ENCODE results near the gene GPA33.
"Not testable (repeated sequence)": the region's sequence is repeated elsewhere in the genome, so short reads cannot be mapped to it uniquely, and the experiment has no call there.

Gene GPA33

DNA sequence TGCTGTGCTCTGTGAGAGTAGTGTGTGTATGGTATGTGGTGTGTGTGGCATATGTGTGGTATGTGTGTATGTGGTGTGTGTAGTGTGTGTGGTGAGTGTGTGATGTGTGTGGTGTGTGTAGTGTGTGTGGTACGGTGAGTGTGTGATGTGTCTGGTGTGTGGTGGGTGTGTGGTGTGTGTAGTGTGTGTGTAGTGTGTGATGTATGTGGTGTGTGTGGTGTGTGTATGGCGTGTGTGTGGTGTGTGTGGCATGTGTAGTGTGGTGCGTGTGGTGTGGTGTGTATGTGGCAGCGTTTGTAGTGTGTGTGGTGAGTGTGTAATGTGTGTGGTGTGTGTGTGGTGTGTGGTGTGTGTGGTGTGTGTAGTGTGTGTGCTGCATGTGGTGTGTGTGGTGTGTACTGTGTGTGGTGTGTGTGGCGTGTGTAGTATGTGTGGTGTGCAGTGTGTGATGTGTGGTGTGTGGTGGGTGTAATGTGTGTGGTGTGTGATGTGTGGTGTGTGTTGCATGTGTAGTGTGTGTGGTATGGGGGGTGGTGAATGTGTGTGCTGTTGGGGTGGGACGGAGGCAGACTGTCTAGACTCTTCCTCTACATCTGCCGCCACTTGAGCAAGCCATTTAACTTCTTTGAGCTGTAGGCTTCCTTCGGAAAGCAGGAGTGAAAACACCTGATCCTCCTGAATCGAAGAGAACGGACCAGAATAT, 33.5 kb downstream of the GPA33 start:
- DNase-seq (ENCODE audit: low read depth in 2 of 2) = no peak

DNA sequence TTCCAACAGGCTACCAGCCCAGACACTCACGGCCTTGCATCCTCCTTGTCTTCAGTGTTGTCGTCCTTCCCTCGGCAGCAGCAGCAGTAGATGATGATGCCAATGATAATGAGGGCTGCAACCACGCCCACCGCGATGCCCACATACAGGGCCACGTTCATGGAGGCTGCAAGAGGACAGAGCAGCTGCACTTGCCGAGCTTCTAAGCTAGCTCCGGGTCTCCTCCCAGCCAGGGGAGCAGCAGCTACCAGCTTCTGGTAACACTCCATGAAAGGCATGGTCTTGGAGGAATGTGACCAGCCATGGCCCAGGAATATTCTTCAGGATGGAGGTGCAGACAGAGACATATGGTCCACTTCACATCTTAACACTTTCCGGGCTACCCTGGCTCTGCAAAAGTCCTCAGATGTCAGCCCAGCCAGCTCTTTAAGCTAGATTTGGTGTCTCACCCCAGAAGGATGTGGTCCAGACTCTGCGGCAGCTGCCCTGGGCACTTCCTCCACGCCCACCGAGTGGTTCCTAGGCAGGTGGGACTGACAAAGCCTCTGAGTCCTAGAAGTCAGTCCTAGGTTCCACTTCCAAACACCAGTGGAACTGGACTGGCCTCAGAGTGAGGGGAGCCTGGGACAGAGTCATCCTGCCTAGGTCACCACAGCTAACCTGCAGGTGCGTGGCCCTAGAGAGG, 35.1 kb downstream of the GPA33 start:
- DNase-seq (ENCODE audit: low read depth in 2 of 2) = no peak

- DNase-seq (ENCODE audit: low read depth in 2 of 2) = no peak
These were observed 35.6 kb downstream of the GPA33 start for GRCh38 chr1:167054531-167054930.

DNA sequence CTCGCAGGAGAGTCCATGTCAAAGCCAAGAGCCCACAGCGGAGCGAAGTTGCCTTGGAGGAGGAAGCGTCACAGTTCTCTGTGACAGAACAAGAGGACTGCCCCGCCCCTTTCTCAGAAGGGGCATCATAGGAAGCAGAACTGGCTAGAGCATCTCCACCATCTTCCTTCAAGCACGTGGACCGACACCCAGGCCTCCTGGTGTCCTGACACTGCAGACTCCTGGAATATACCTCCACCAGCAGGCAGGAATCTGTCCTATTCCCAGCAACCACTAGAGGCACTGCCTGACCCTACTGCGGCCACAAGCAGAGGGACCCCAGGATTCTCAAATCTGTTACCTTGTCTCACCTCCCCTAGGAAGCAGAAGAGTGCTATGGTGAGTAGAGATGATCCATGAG, 37.8 kb downstream of the GPA33 start:
- DNase-seq (ENCODE audit: low read depth in 2 of 2) = no peak

GRCh38 chr1:167051907-167052306, 38.3 kb downstream of the GPA33 start:
- DNase-seq (ENCODE audit: low read depth in 2 of 2) = no peak

DNA sequence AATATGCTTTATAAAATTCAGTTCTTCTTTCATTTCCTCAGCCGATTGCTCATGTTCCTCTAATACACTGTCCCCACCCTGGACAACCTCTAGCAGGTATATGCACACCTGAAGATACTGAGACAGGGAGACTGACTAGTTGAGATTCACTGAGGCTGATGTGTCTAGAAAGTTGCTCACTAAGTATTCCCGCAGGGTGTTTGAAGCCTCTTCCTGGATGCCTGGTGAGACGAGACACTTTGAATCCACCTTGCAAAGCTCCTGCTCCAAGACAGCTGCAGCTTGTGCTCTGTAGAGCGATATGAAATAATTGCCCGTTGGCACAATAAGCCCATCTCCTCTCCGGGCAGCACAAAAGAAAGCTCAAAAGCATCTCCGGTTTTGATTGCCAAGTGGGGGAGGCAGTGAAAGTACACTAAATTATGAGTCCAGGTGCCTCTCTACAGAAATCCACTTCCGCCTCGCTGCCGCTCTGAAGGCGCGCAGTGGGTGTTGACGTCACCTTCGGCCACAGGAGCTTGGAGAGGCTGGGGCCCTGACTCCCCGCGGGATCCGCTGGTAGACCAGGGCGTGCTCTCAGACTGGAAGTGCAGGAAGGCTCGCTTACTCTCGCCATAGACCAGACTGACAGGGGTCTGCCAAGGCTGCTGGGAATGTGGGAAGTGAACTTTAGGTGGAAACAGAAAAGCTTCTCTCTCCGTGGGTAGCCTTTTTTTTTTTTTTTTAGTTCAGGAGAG, 46.3 kb downstream of the GPA33 start:
- DNase-seq (ENCODE audit: low read depth in 2 of 2) = peak in 1 of 2 donors; percentile 24

- DNase-seq (ENCODE audit: low read depth in 2 of 2) = no peak
These were observed 56.5 kb downstream of the GPA33 start for GRCh38 chr1:167033646-167034045.

DNA sequence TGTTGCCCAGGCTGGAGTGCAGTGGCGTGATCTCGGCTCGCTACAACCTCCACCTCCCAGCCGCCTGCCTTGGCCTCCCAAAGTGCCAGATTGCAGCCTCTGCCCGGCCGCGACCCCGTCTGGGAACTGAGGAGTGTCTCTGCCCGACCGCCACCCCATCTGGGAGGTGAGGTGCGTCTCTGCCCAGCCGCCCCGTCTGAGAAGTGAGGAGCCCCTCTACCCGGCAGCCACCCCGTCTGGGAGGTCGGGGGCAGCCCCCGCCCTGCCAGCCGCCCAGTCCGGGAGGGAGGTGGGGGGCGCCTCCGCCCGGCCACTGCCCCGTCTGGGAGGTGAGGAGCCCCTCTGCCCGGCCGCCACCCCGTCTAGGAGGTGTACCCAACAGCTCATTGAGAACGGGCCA, 60.6 kb downstream of the GPA33 start:
- not testable (repeated sequence) for DNase-seq (ENCODE audit: low read depth in 2 of 2)

DNA sequence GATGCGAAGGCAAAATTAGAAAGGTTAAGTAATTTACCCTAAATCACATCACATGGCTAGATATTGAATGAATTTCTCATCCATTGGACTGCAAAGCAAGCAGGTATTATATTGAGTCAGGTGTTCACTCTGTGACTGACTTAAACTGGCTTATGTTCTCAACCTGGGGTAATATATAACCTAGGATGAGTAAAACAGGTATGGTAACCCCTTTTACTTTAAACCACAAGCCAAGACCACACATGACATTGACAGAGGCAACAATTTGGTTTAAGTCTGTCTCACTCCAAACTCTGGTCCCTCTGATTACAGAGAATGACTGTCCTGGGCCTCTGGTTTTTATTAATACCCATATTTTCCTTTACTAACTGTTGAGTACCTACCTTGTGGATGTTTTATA, 67.8 kb downstream of the GPA33 start:
- DNase-seq (ENCODE audit: low read depth in 2 of 2) = no peak

GRCh38 chr1:167016100-167016750, 74.0 kb downstream of the GPA33 start:
- DNase-seq (ENCODE audit: low read depth in 2 of 2) = no peak

- no peak for DNase-seq (ENCODE audit: low read depth in 2 of 2)
These were observed 76.9 kb downstream of the GPA33 start for GRCh38 chr1:167013108-167013929.

- no peak for DNase-seq (ENCODE audit: low read depth in 2 of 2)
These were observed 77.6 kb downstream of the GPA33 start for GRCh38 chr1:167012570-167012969.

- no peak for DNase-seq (ENCODE audit: low read depth in 2 of 2)
These were observed 78.5 kb downstream of the GPA33 start for GRCh38 chr1:167011560-167012191.

DNA sequence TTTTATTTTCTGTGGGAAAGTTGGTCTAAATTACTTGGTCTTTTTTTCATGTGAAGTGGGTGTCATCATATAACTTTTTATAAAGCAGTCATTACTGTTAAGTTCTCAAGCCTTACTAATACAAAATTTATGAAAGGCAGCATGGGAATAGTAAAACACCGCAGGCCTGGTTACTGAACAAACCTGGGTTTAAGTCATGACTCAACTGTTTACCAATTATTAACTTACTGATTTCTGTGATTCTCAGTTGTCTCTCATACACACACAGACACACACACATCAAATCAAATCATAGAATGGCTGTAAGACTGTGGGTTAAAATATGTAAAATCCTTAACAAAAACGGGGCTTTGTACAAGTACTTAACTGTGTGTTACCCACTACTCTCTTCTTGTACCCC, 86.5 kb downstream of the GPA33 start:
- DNase-seq (ENCODE audit: low read depth in 2 of 2) = no peak

Measured in stimulated activated CD4-positive, alpha-beta T cell treated with anti-CD3 and anti-CD28 coated beads, Interleukin-1b, Interleukin-23, amount 100 ng/mL, for 1 hour (primary cell).